Activated effector memory CD4-positive, alpha-beta T cell treated with anti-CD3 and anti-CD28 coated beads, Interleukin-2, amount 50 U/mL, for 16 hours (primary cell): ENCODE data around the gene RPL10.

Experiments
- DNase-seq: peaks from one replicate; pipeline ENCODE4 v3.0.0-alpha.2; 2020

RPL10 gene

GRCh38 chrX:154401918-154402621 lies 3.9 kb downstream of the RPL10 start:
- no peak for DNase-seq

- no peak for DNase-seq
Measured at GRCh38 chrX:154402622-154403127, 4.5 kb downstream of the RPL10 start.

GRCh38 chrX:154403192-154403591 lies 5.0 kb downstream of the RPL10 start:
- no peak for DNase-seq

GRCh38 chrX:154403858-154404257 lies 5.7 kb downstream of the RPL10 start:
- DNase-seq = no peak

GRCh38 chrX:154404625-154405192 lies 6.5 kb downstream of the RPL10 start:
- no peak for DNase-seq

GRCh38 chrX:154408659-154409221 lies 10.6 kb downstream of the RPL10 start:
- DNase-seq = no peak

- no peak for DNase-seq
Measured at GRCh38 chrX:154409222-154409871, 11.2 kb downstream of the RPL10 start, which contains the start of gene DNASE1L1. TSS of gene DNASE1L1 (minus strand) at chrX:154409254. CDS start at chrX:154405568, 3,686 bp downstream.

GRCh38 chrX:154411981-154412340 lies 13.8 kb downstream of the RPL10 start:
- DNase-seq = peak; percentile 85

- DNase-seq = peak; percentile 69
Measured at GRCh38 chrX:154412468-154412867, 14.3 kb downstream of the RPL10 start.

- DNase-seq = no peak
Measured at GRCh38 chrX:154413142-154413541, 15.0 kb downstream of the RPL10 start.

GRCh38 chrX:154417157-154417556 lies 19.0 kb downstream of the RPL10 start:
- no peak for DNase-seq

GRCh38 chrX:154419189-154419588 lies 21.0 kb downstream of the RPL10 start:
- no peak for DNase-seq

- no peak for DNase-seq
Measured at GRCh38 chrX:154419688-154420401, 21.7 kb downstream of the RPL10 start.

- DNase-seq = no peak
Measured at GRCh38 chrX:154420402-154420756, 22.2 kb downstream of the RPL10 start.

GRCh38 chrX:154426916-154427770 lies 29.0 kb downstream of the RPL10 start:
- no peak for DNase-seq

- DNase-seq = peak; percentile 95
Measured at GRCh38 chrX:154428176-154429171, 30.3 kb downstream of the RPL10 start, which contains the start of gene ATP6AP1. TSS of gene ATP6AP1 (plus strand) at chrX:154428677. CDS start at chrX:154428693, 16 bp downstream.

GRCh38 chrX:154429711-154430110 lies 31.5 kb downstream of the RPL10 start:
- no peak for DNase-seq

GRCh38 chrX:154430479-154430878 lies 32.3 kb downstream of the RPL10 start:
- no peak for DNase-seq

GRCh38 chrX:154430916-154431315 lies 32.7 kb downstream of the RPL10 start:
- DNase-seq = no peak

- DNase-seq = no peak
Measured at GRCh38 chrX:154431341-154431740, 33.2 kb downstream of the RPL10 start.

GRCh38 chrX:154432210-154432609 lies 34.0 kb downstream of the RPL10 start:
- no peak for DNase-seq
